SU-DHL-6 (cell line): ENCODE results near the gene DLG2.

ENCODE experiments used
- H2AFZ ChIP-seq: fragments of 200-600 bp; sonication (generic); 2 replicates; pipeline ENCODE4 v1.6.1; 2014; ENCODE audit warnings: low read depth, mild to moderate bottlenecking, moderate library complexity, mixed read lengths, antibody characterized with exemption, low read length; ENCODE audit not compliant: severe bottlenecking
- H3F3A ChIP-seq: fragments of 200-600 bp; shearing (Covaris generic); 2 replicates; pipeline ENCODE4 v1.6.0; 2016; ENCODE audit warnings: antibody characterized with exemption, mild to moderate bottlenecking; ENCODE audit not compliant: insufficient read depth
- H3K27ac ChIP-seq: fragments of 200-600 bp; sonication (generic); 2 replicates; pipeline ENCODE4 v1.5.1; 2016; ENCODE audit warnings: low read depth, mild to moderate bottlenecking, low read length, moderate library complexity, mixed read lengths
- H3K27me3 ChIP-seq: fragments of 200-600 bp; sonication (generic), shearing (Covaris generic); 2 replicates; pipeline ENCODE4 v1.6.0; 2014; ENCODE audit warnings: mild to moderate bottlenecking, low read length
- H3K36me3 ChIP-seq: fragments of 200-600 bp; sonication (generic); 2 replicates; pipeline ENCODE4 v1.6.1; 2014; ENCODE audit warnings: mild to moderate bottlenecking, low read length, mixed read lengths
- H3K4me2 ChIP-seq: fragments of 300-600, 200-600 bp; shearing (Covaris generic), sonication (generic); 2 replicates; pipeline ENCODE4 v1.6.0; 2014; ENCODE audit warnings: low read length, low read depth, mild to moderate bottlenecking; ENCODE audit not compliant: poor library complexity, severe bottlenecking
- H3K4me3 ChIP-seq: fragments of 200-600 bp; sonication (generic); 2 replicates; pipeline ENCODE4 v1.5.1; 2014; ENCODE audit warnings: antibody characterized with exemption, low read length, mild to moderate bottlenecking, mixed read lengths; ENCODE audit not compliant: insufficient read depth, poor library complexity, severe bottlenecking
- H3K79me2 ChIP-seq: fragments of 200-600 bp; sonication (generic); 2 replicates; pipeline ENCODE4 v1.6.1; 2014; ENCODE audit warnings: mild to moderate bottlenecking, low read length, moderate library complexity; ENCODE audit not compliant: insufficient read depth
- H3K9ac ChIP-seq: fragments of 200-600 bp; sonication (generic); 2 replicates; pipeline ENCODE4 v1.7.0; 2014; ENCODE audit warnings: mild to moderate bottlenecking, low read length
- H3K9me2 ChIP-seq: fragments of 200-600 bp; sonication (generic); replicated peaks from 2 replicates; pipeline ENCODE4 v1.6.1; 2014; ENCODE audit warnings: low read length; ENCODE audit not compliant: insufficient read depth
- H3K9me3 ChIP-seq: fragments of 200-600 bp; sonication (generic); 2 replicates; pipeline ENCODE4 v1.6.1; 2014; ENCODE audit warnings: low read length, mixed read lengths; ENCODE audit not compliant: insufficient read depth
- H4K20me1 ChIP-seq: fragments of 200-600 bp; sonication (generic); 2 replicates; pipeline ENCODE4 v1.6.1; 2014; ENCODE audit warnings: low read depth, mild to moderate bottlenecking, antibody characterized with exemption, low read length, moderate library complexity, mixed read lengths
- CTCF ChIP-seq: fragments of 200-600 bp; sonication (generic); IDR thresholded peaks from one replicate; pipeline ENCODE4 v1.5.1; 2017; ENCODE audit warnings: antibody characterized with exemption, mild to moderate bottlenecking, low read length, moderate library complexity; ENCODE audit not compliant: insufficient read depth, poor library complexity, severe bottlenecking
- EZH2phosphoT487 ChIP-seq: fragments of 200-600 bp; sonication (generic), shearing (Covaris generic); conservative IDR thresholded peaks from 2 replicates; pipeline ENCODE4 v1.6.1; 2018; ENCODE audit warnings: mild to moderate bottlenecking, antibody characterized with exemption, low read length, moderate library complexity, mixed read lengths

Gene DLG2

GRCh38 chr11:84300092-84300491, 1327.1 kb downstream of the DLG2 start:
- H3K9me3 ChIP-seq: no peaks in the 10 kb centered on the region
- no peaks in the 10 kb centered on the region for H4K20me1 ChIP-seq
- no peak overlapping the region for H3K4me2 ChIP-seq
- no peaks in the 10 kb centered on the region for H3K36me3 ChIP-seq
- H3K9me2 ChIP-seq: no peaks in the 10 kb centered on the region
- H3K27ac ChIP-seq: no peak overlapping the region
- H3K79me2 ChIP-seq: no peaks in the 10 kb centered on the region
- H3K4me3 ChIP-seq: no peak overlapping the region
- no peaks in the 10 kb centered on the region for H3F3A ChIP-seq
- no peaks in the 10 kb centered on the region for H3K27me3 ChIP-seq
- H2AFZ ChIP-seq: no peak overlapping the region
- TF ChIP-seq EZH2phosphoT487 (no peak), CTCF (no peak)
- H3K9ac ChIP-seq: no peak overlapping the region

GRCh38 chr11:84297570-84297969, 1329.6 kb downstream of the DLG2 start:
- Histone ChIP-seq H2AFZ (no peak overlapping the region), H3K36me3 (no peaks in the 10 kb centered on the region), H3K9me3 (no peaks in the 10 kb centered on the region), H3K79me2 (no peaks in the 10 kb centered on the region), H4K20me1 (no peaks in the 10 kb centered on the region), H3K9me2 (no peaks in the 10 kb centered on the region), H3K4me2 (no peak overlapping the region), H3K27ac (no peak overlapping the region), H3K27me3 (no peaks in the 10 kb centered on the region), H3F3A (no peaks in the 10 kb centered on the region), H3K4me3 (no peak overlapping the region), H3K9ac (no peak overlapping the region)
- TF ChIP-seq EZH2phosphoT487 (no peak), CTCF (no peak)

GRCh38 chr11:84295815-84296214, 1331.3 kb downstream of the DLG2 start:
- H3K4me2 ChIP-seq: no peak overlapping the region
- H3K9ac ChIP-seq: no peak overlapping the region
- H3K4me3 ChIP-seq: no peak overlapping the region
- no peaks in the 10 kb centered on the region for H3K9me2 ChIP-seq
- no peaks in the 10 kb centered on the region for H3K9me3 ChIP-seq
- no peak overlapping the region for H2AFZ ChIP-seq
- no peaks in the 10 kb centered on the region for H3F3A ChIP-seq
- H3K79me2 ChIP-seq: no peaks in the 10 kb centered on the region
- H3K36me3 ChIP-seq: no peaks in the 10 kb centered on the region
- no peaks in the 10 kb centered on the region for H4K20me1 ChIP-seq
- TF ChIP-seq EZH2phosphoT487 (no peak), CTCF (no peak)
- H3K27me3 ChIP-seq: no peaks in the 10 kb centered on the region
- no peak overlapping the region for H3K27ac ChIP-seq
